Measurements from ENCODE around the gene NUDT8. TPM values are rescaled to one million over a fixed set of nuclear protein-coding genes. Genes with fewer than 3 reads are reported as not detected.

The NUDT8 gene
- total and polyA plus RNA-seq, 2 donors (not counting 1 experiment from before 2014, with no cell fraction given) = 6.9 to 7.1 TPM

DNA sequence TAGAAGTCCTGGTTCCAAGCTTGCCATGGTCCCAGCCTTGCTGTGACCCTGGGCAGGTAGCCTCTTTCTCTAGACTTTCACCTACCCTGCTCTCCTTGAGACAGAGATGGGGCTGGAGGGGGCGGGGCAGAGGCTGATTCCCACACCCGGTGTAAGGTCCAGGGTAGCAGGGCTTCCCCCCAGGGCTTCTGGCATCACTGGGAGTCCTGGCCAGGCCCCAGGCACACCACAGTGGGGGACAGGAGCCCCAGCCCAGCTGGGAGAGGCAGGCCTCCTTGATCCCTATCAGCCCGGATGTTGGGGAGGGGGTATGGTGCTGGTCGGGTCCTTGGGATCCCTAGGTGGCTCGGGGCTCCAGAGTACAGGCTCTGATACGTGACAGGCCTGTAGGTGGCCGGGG lies 1.7 kb upstream of the NUDT8 start:
- ChIA-PET CTCF (interaction anchor here (0.6 to 7.5 kb wide), 6 partner anchors 9 to 163 kb away, joined by 3 to 105 read pairs (median 47); partner anchors contain the start of gene ACY3), POLR2A (interaction anchor here (0.6 to 2.8 kb wide), 2 partner anchors 15 to 211 kb away, joined by 3 to 17 read pairs; no protein-coding TSS in a partner anchor)
- H3K27ac ChIP-seq (ENCODE audit: low read length in 2 of 2) = no peak overlapping the region
- TF ChIP-seq, protein P1, sequence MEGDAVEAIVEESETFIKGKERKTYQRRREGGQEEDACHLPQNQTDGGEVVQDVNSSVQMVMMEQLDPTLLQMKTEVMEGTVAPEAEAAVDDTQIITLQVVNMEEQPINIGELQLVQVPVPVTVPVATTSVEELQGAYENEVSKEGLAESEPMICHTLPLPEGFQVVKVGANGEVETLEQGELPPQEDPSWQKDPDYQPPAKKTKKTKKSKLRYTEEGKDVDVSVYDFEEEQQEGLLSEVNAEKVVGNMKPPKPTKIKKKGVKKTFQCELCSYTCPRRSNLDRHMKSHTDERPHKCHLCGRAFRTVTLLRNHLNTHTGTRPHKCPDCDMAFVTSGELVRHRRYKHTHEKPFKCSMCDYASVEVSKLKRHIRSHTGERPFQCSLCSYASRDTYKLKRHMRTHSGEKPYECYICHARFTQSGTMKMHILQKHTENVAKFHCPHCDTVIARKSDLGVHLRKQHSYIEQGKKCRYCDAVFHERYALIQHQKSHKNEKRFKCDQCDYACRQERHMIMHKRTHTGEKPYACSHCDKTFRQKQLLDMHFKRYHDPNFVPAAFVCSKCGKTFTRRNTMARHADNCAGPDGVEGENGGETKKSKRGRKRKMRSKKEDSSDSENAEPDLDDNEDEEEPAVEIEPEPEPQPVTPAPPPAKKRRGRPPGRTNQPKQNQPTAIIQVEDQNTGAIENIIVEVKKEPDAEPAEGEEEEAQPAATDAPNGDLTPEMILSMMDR (IDR thresholded peaks at IDR 0.05) = no peak
- TF ChIP-seq EZH2 (IDR thresholded peaks at IDR 0.05; ENCODE audit: borderline replicate concordance, insufficient read depth, low read depth, low read length, poor library complexity, severe bottlenecking) = no peak
- no peaks in the 10 kb centered on the region for H3K79me2 ChIP-seq (ENCODE audit: control insufficient read depth, insufficient read depth, low read length)
- no peaks in the 10 kb centered on the region for H3K9me3 ChIP-seq (ENCODE audit: control extremely low read depth in 1 of 3, control insufficient read depth in 2 of 3, insufficient read depth in 1 of 3, low read length in 2 of 3)
- peaks cover 9% of the 10 kb centered on the region for H4K20me1 ChIP-seq (ENCODE audit: control insufficient read depth, insufficient read depth, low read length, poor library complexity, severe bottlenecking)
- no peak overlapping the region for H3K27ac Mint-ChIP-seq
- peak overlapping the region; percentile 90 for H3K4me3 Mint-ChIP-seq
- H3K9me3 Mint-ChIP-seq (ENCODE audit: insufficient read depth) = no peaks in the 10 kb centered on the region
- H3K27me3 Mint-ChIP-seq = no peaks in the 10 kb centered on the region
- H3K9ac ChIP-seq (ENCODE audit: low read length) = no peak overlapping the region
- peak overlapping the region; percentile 99 for H3K4me2 ChIP-seq (replicated peaks; ENCODE audit: low read depth, low read length, poor library complexity, severe bottlenecking)
- H3K4me1 Mint-ChIP-seq = peaks cover 17% of the 10 kb centered on the region
- intact Hi-C loops (cut with micrococcal nuclease) = no loop called here
- WGBS (ENCODE audit: insufficient coverage) = 89% methylated on average over 7 of the region's 7 CpGs
- no peak for ATAC-seq (ENCODE audit: low read depth)
- no peaks in the 10 kb centered on the region for H3K27me3 ChIP-seq (replicated peaks in 1 of 4; ENCODE audit: control extremely low read depth in 1 of 4, control insufficient read depth in 3 of 4, insufficient read depth in 4 of 4, low read length in 3 of 4)
- H3K36me3 ChIP-seq (replicated peaks in 1 of 2; ENCODE audit: control extremely low read depth in 1 of 2, control insufficient read depth in 1 of 2, extremely low read depth in 1 of 2, insufficient read depth in 2 of 2, low read length in 1 of 2) = no peaks in the 10 kb centered on the region
- no peak overlapping the region for H2AFZ ChIP-seq (ENCODE audit: insufficient read depth, low read depth, low read length, poor library complexity, severe bottlenecking)
- H3K4me3 ChIP-seq (ENCODE audit: control extremely low read depth in 1 of 5, extremely low read depth in 1 of 5, insufficient read depth in 1 of 5, low read depth in 2 of 5, low read length in 4 of 5) = no peak overlapping the region
- peak; percentile 32 for DNase-seq
- peaks cover 14 to 19% of the 10 kb centered on the region in 2 donors for H3K4me1 ChIP-seq (ENCODE audit: control insufficient read depth in 2 of 2, insufficient read depth in 2 of 2, low read length in 2 of 2)

- Histone ChIP-seq H3K9me3 (ENCODE audit: control extremely low read depth in 1 of 3, control insufficient read depth in 2 of 3, insufficient read depth in 1 of 3, low read length in 2 of 3) (no peaks in the 10 kb centered on the region), H3K4me3 (ENCODE audit: control extremely low read depth in 1 of 5, extremely low read depth in 1 of 5, insufficient read depth in 1 of 5, low read depth in 2 of 5, low read length in 4 of 5) (peak overlapping the region in 4 of 5 experiments; percentile 68 to 75 (median 74)), H3K27me3 (replicated peaks in 1 of 4; ENCODE audit: control extremely low read depth in 1 of 4, control insufficient read depth in 3 of 4, insufficient read depth in 4 of 4, low read length in 3 of 4) (no peaks in the 10 kb centered on the region), H3K79me2 (ENCODE audit: control insufficient read depth, insufficient read depth, low read length) (no peaks in the 10 kb centered on the region), H3K4me1 (ENCODE audit: control insufficient read depth in 2 of 2, insufficient read depth in 2 of 2, low read length in 2 of 2) (peaks cover 14 to 19% of the 10 kb centered on the region in 2 donors), H2AFZ (ENCODE audit: insufficient read depth, low read depth, low read length, poor library complexity, severe bottlenecking) (peak overlapping the region; percentile 81), H3K36me3 (replicated peaks in 1 of 2; ENCODE audit: control extremely low read depth in 1 of 2, control insufficient read depth in 1 of 2, extremely low read depth in 1 of 2, insufficient read depth in 2 of 2, low read length in 1 of 2) (no peaks in the 10 kb centered on the region), H3K9ac (ENCODE audit: low read length) (peak overlapping the region; percentile 75), H4K20me1 (ENCODE audit: control insufficient read depth, insufficient read depth, low read length, poor library complexity, severe bottlenecking) (peaks cover 9% of the 10 kb centered on the region), H3K4me2 (replicated peaks; ENCODE audit: low read depth, low read length, poor library complexity, severe bottlenecking) (peak overlapping the region; percentile 99), H3K27ac (ENCODE audit: low read length in 2 of 2) (peak overlapping the region; percentile 83 to 85)
- Mint-ChIP-seq H3K27ac (peak overlapping the region; percentile 86), H3K4me1 (peaks cover 17% of the 10 kb centered on the region), H3K27me3 (no peaks in the 10 kb centered on the region), H3K4me3 (peak overlapping the region; percentile 90), H3K9me3 (ENCODE audit: insufficient read depth) (no peaks in the 10 kb centered on the region)
- TF ChIP-seq, protein P1 (IDR thresholded peaks at IDR 0.05) = peak; percentile 38
- TF ChIP-seq EZH2 (IDR thresholded peaks at IDR 0.05; ENCODE audit: borderline replicate concordance, insufficient read depth, low read depth, low read length, poor library complexity, severe bottlenecking) = no peak
- CTCF ChIA-PET = interaction anchor here (0.6 to 7.5 kb wide), 13 partner anchors 10 to 369 kb away, joined by 3 to 105 read pairs (median 8); partner anchors contain the start of genes ACY3 and POLD4
- POLR2A ChIA-PET = interaction anchor here (0.6 to 2.8 kb wide), 5 partner anchors 16 to 211 kb away, joined by 3 to 31 read pairs (median 13); partner anchors contain the start of genes ACY3 and GSTP1
- DNase-seq (no peak), ATAC-seq (ENCODE audit: low read depth) (no peak)
- 75% methylated on average over 14 of the region's 16 CpGs for WGBS (ENCODE audit: insufficient coverage)
- intact Hi-C loops (cut with micrococcal nuclease) = loop anchor here (1.0 kb wide), 1 partner anchor 25 kb away; the partner anchor contains the start of gene NDUFV1
These were observed 1.2 kb upstream of the NUDT8 start for GRCh38 chr11:67630943-67631331.

Data from B cell (primary cell).